Activated CD8-positive, alpha-beta memory T cell treated with anti-CD3 and anti-CD28 coated beads, Interleukin-2, amount 50 U/mL, for 48 hours (primary cell): ENCODE data around the gene NOTCH1.
A peak's percentile ranks its signal among the peaks of the same experiment; 100 is the strongest.

Experiments
- DNase-seq: peaks from one replicate; pipeline ENCODE4 v3.0.0-alpha.2; 2020

NOTCH1 gene

DNA sequence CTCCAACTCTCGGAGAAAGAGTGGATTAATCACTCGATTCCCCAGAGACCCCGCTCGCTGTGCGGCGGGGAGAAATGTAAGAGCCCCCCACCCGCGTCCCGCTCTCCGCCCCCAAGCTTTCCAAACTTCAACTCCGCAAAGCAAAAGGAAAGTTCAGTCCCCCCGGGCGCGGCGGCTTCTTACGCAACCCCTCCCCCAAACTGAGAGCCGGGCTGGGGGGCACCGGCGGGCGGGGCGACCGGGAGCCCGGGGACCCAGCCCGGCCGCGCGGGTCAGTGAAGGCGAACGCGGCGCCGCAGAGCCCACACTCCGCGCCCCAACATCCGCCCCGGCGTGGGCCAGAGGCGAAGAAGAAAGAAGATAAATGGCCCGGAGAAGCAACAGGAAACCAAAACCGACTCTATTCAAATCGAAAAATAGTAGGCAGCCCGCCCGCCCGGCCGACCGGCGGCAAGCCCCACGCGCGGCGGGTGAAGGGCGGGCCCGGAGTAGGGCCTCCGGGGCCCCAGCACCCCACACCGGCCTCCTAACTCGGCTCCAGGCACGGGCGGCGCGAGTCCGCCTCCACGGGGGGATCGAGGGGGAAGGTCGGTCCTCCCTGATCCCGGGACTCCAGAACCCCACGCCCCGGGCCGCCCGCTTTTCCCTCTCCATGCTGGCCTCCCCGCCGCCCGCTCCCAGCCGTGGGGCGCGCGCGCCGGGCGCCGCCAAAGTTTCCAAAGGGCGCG lies 720 bp downstream of the NOTCH1 start:
- DNase-seq = peak; percentile 85

GRCh38 chr9:136544548-136544963 lies 1.3 kb downstream of the NOTCH1 start:
- DNase-seq = peak; percentile 84

DNA sequence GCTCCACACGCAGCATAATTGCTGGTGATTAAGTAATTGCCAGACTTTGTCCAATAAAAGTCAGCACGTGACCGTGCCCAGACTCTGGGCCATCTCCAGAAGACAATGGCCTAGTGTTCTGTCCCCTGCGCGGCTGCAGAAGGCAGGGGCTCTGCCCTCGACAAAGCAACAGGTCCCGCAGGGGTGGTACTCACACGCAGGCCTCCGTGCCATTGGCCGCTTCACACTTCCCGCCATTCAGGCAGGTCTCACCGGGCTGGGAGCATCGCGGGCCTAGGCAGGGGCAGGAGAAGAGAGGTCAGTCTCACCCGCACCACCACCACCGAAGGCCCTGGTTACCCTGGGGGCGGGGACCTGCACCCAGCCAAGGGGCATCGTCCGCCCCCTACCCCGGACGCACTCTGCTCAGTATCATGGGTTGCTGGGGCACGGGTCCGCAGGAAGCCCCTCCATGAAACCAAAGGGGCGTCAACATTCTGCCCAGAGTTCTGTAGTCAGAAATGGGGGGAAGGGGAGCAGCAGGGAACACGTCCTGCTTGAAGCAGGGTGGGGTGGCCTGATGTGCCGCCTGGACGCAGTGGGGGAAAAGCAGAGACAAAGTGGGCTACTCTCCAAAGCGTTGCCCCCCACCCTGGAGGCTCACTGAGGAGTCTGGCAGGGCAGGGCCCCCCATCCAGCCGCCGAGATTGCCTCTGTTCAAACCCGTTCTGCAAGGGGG lies 1.9 kb downstream of the NOTCH1 start:
- no peak for DNase-seq

GRCh38 chr9:136543280-136543679 lies 2.6 kb downstream of the NOTCH1 start:
- no peak for DNase-seq

DNA sequence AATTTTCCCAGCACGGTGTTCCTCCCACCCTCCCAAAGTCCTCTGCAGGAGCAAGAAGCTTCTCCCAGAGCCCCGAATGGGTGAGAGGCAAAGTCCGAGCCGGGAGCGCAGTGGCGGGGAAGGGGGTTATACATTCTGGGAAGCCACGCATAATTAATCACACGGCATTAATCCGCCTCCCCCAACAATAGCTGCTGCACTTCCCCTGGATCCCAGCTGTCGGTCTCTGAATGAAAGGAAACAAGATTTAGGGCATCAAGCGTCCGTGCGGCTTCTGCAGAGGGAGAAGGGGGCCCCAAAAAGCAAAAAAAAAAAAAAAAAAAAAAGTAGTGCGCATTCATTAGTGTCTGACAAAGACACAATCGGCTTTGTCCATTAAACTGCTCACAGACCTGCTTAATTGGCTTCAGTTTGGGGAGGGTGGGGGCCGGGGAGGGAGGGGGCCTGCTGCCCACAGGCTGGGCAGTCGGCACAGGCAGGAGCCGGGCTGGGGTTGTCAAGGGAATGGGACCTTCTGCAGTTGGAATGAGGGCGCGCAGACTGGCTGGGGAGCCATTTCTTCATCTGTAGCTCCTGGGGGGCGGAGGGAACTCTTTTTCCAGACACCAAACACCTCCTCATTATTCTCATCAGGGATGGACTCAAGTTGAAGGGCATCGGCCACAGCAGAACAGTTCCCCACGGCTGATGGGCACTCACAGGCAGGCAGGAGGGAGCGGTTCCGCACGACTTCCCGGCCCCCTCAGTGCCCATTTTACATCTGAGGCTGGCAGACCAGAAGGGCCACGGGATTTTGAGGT lies 3.4 kb downstream of the NOTCH1 start:
- no peak for DNase-seq

GRCh38 chr9:136541709-136542108 lies 4.1 kb downstream of the NOTCH1 start:
- no peak for DNase-seq

DNA sequence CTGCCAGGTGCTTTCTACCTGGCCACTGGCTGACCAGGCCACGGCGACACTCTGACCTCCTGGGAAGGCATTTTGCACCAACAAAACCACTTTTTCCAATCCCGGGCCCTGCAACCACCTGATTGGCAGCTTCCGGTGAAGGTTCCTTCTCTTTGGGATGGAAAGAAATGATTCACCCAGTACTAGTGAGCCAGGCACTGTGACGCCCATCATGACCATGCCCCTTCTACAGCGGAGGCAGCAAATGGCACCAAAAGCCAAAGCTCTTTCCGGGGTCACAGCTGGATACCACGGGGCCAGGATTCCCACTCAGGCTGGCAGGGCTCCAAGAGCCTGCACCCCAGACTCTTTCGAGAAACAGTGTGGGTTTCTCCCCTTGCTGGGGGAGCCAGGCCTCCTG lies 4.7 kb downstream of the NOTCH1 start:
- no peak for DNase-seq

GRCh38 chr9:136539427-136540421 lies 6.1 kb downstream of the NOTCH1 start:
- peak; percentile 94 for DNase-seq

GRCh38 chr9:136538599-136539426 lies 7.0 kb downstream of the NOTCH1 start:
- peak; percentile 81 for DNase-seq

GRCh38 chr9:136537896-136538598 lies 7.8 kb downstream of the NOTCH1 start:
- no peak for DNase-seq

DNA sequence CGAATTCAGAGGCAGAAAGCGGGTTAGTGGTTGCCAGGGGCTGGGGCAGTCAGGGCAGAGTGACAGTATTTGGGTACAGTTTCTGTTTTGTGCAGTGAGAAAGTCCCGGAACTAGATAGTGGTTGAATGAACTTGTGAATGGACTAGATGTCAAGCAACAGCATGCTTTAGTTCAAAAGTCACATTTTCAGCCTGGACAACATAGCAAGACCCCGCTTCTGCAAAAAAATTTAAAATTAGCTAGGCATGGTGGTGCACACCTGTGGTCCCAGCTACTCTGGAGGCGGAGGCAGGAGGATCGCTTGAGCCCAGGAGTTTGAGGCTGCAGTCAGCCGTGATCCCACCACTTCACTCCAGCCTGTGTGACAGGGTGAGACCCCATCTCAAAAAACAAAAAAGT lies 8.4 kb downstream of the NOTCH1 start:
- no peak for DNase-seq

GRCh38 chr9:136536721-136537241 lies 9.1 kb downstream of the NOTCH1 start:
- DNase-seq = no peak

- DNase-seq = no peak
These were observed 9.7 kb downstream of the NOTCH1 start for GRCh38 chr9:136536051-136536720.

DNA sequence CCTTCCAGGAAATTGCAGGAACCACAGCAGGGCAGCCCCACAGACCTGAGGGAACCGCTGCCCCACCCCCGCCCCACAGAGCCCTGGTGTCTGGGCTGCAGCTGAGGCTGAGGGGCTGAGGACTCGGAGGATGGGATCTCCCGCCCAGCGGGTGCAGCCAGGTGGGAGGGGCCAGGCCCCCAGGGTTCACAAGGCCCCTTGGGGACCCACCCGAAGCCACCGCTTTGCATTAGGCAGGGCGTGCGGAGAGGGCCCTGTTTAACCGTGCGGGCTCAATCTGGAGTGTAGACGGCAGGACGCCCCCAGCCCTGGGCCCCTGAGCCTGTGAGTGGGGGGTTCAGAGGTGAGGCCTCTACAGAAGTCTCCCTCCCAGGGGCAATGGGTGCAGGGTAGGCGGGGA lies 10.8 kb downstream of the NOTCH1 start:
- no peak for DNase-seq

- no peak for DNase-seq
These were observed 11.5 kb downstream of the NOTCH1 start for GRCh38 chr9:136534366-136534765.

- peak; percentile 89 for DNase-seq
These were observed 12.1 kb downstream of the NOTCH1 start for GRCh38 chr9:136533775-136534157.

GRCh38 chr9:136532799-136533774 lies 12.8 kb downstream of the NOTCH1 start:
- peak; percentile 88 for DNase-seq

DNA sequence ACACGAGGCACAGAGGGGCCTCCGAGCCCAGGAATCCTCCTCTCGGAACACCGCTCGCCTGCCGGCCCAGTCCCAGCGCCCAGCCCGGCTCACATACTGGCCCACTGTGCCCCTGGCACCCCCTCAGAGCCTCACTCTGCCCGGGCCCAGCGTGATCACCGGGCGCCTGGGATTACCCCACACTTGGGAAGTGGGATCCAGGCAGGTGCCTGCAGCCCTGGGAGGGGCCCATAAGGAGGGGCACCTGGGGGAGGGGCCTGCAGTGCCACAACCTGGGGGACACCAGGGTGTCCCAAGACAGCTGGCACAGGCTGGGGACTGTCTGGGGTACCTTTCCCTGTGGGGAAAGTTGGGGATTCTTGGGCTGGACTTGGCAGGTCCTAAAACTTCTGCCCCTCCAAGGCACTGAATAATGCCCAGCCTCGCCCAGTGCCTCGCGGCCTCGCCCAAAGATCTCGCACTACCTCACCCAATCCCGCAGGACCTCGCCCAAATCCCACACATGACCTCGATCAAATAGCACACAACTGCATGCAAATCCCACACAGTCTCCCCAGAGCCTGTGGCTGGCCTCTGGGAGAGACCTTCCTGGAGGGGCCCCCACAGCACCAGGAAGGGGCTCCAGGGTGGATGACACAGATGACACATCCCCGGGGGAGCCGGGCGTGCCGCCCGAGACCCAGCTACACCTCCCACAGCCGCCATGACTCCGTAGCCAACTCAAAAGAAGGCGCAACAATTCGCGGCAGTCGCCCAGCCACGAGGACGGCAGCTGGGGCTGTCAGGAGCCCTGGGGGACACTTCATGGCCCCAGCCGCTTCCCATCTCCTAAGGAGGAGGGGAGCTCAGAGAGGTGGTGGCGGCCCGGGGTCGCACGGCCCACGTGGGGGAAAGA lies 13.7 kb downstream of the NOTCH1 start:
- no peak for DNase-seq
